Activated T-helper 1 cell treated with anti-CD3 and anti-CD28 coated beads, Interleukin-12 subunit alpha, Interleukin-12 subunit beta, Interleukin-2, Interleukin-4 antibody, amounts not matched to agents 30 ng/mL and 10 ng/mL and 1 ng/mL, durations not matched to agents 14 hours and 24 hours and 36 hours (primary cell): ENCODE measurements around the gene CD151. TPM values are rescaled to one million over a fixed set of nuclear protein-coding genes. Genes with fewer than 3 reads are reported as not detected.

ENCODE experiments used
- DNase-seq: peaks from one replicate; pipeline ENCODE4 v3.0.0; 2021; ENCODE audit warnings: low spot score
- H3K27ac Mint-ChIP-seq: one replicate; pipeline ENCODE4 v1.8.0; 2021; ENCODE audit warnings: mild to moderate bottlenecking, mixed read lengths
- H3K27me3 Mint-ChIP-seq: one replicate; pipeline ENCODE4 v1.8.0; 2022; ENCODE audit warnings: mild to moderate bottlenecking, moderate library complexity, mixed read lengths; ENCODE audit not compliant: insufficient read depth
- H3K36me3 Mint-ChIP-seq: one replicate; pipeline ENCODE4 v1.8.0; 2021; ENCODE audit warnings: low read depth, mixed read lengths
- H3K4me1 Mint-ChIP-seq: one replicate; pipeline ENCODE4 v1.8.0; 2021; ENCODE audit warnings: low read depth, mixed read lengths
- H3K4me3 Mint-ChIP-seq: one replicate; pipeline ENCODE4 v1.8.0; 2021; ENCODE audit warnings: mild to moderate bottlenecking, moderate library complexity, mixed read lengths
- H3K9me3 Mint-ChIP-seq: one replicate; pipeline ENCODE4 v1.8.0; 2021; ENCODE audit warnings: mixed read lengths
- intact Hi-C: fragments of 100-400 bp; cut with micrococcal nuclease; formaldehyde crosslinking; loops from one replicate; pipeline ENCODE4 v1.15.1; 2024
- total RNA-seq: library from RNA; stranded (reverse); gene quantifications from 2 replicates; pipeline ENCODE4 v1.2.3, GENCODE V29; 2022

CD151 gene
- total RNA-seq, 1 donor from 2014 or later, result 80.6 TPM

DNA sequence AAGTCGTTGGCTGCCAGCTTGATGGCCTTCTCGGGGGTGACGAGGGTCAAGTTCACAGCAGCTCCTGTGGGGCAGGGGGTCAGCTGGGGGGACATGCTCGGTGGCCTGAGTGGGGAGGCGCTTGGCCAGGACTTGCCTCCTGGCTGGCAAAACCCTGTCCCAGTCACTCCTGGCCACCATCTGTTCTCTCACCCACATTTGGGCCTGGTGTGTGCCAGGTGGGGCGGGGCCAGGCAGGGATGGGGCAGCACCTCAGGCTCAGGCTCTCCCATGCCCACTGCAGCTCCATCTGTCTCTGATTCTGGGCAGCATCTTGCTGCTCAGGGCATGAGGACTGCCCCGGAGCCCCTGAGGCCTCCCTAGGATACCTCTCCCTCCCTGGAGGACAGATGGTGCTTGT is 39.2 kb upstream of the CD151 start:
- Mint-ChIP-seq H3K4me1 (peaks cover 4% of the 10 kb centered on the region), H3K27me3 (no peaks in the 10 kb centered on the region), H3K36me3 (peaks cover 6% of the 10 kb centered on the region), H3K4me3 (peak overlapping the region; percentile 59), H3K27ac (no peak overlapping the region), H3K9me3 (no peaks in the 10 kb centered on the region)
- DNase-seq, result no peak
- intact Hi-C loops, result no loop called here

DNA sequence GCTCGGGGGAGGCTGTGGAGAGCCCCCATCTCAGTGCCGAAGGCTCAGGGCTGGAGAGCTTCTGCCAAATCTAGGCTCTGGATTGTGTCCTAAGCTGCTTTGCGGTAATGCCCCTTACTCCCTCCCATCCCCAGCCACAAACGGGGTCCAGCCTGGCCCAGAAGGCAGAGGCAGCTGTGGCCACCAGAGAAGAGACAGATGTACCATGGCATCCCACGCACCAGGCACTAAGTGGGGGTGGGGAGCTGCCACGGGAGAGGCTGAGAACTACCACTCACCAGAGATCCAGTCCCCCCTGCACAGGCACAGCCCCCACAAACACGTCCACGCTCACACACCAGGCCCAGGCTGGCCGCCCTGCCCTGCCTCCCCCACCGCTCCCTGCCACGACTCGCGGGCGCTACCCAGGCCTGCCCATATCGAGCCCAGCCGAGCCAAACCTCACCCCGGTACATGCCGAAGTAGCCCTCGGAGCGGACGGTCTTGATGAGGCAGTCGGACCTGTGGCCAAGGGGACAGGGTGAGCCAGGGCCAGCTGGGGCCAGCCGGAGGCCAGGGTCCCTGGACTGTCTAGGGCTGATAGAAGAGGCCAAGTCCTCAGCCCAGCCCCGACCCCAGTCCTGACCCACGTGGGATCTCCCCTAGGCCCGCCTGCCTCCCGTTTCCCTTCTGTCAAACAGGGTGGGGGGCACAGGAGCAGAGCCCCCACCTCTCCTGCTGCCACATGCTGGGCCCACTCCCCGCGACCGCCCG is 38.6 kb upstream of the CD151 start:
- intact Hi-C loops, result no loop called here
- peaks cover 4% of the 10 kb centered on the region for H3K4me1 Mint-ChIP-seq
- H3K4me3 Mint-ChIP-seq, result peak overlapping the region; percentile 59
- H3K27me3 Mint-ChIP-seq, result no peaks in the 10 kb centered on the region
- no peak overlapping the region for H3K27ac Mint-ChIP-seq
- DNase-seq, result no peak
- no peaks in the 10 kb centered on the region for H3K9me3 Mint-ChIP-seq
- peaks cover 6% of the 10 kb centered on the region for H3K36me3 Mint-ChIP-seq

DNA sequence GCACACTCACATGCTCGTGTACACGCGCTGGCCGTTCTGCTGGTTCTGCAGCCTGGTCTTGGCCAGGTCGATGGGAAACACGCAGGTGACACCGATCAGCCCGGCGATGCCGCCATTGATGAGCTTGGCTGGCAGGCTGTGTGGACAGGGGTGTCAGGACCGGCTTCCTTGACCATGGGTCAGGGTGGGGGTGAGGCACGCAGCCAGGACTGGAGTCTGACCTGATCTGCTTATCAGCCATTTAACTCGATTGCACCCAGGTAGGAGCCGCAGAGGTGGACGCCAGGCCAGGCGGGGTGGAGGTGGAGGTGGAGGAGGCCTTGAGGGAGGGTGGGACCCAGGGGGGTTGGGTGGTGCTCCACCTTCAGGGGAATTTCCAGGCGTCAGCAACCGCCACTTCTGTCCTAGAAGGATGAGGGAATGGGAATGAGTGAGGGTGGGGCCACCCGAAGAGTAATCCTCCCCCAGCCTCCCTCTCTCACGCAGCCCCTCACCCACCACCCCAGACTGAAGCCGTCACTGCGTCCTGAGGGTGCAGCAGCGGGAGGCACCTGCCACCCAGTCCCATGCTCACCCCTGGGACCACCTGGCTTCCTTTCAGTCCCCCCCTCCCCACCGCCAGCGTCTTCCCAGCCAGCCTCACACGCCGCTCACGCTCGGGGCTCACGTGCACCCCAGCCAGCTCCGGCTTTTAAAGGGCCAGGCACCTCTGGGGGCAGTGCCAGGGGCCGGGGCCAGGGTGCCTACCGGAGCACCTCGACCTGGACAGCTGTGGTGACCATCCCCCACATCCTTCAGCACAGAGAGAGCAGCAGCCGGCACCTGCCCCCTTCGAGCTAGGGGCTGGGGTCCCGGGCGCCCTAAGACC is 37.8 kb upstream of the CD151 start:
- intact Hi-C loops, result loop anchor here (5.0 kb wide), 3 partner anchors 98 to 528 kb away; partner anchors contain the start of genes DEAF1, IRF7 and TMEM80
- H3K27me3 Mint-ChIP-seq, result no peaks in the 10 kb centered on the region
- H3K4me3 Mint-ChIP-seq, result peak overlapping the region; percentile 93
- no peak for DNase-seq
- peaks cover 6% of the 10 kb centered on the region for H3K36me3 Mint-ChIP-seq
- no peaks in the 10 kb centered on the region for H3K9me3 Mint-ChIP-seq
- H3K27ac Mint-ChIP-seq, result no peak overlapping the region
- peaks cover 4% of the 10 kb centered on the region for H3K4me1 Mint-ChIP-seq

DNA sequence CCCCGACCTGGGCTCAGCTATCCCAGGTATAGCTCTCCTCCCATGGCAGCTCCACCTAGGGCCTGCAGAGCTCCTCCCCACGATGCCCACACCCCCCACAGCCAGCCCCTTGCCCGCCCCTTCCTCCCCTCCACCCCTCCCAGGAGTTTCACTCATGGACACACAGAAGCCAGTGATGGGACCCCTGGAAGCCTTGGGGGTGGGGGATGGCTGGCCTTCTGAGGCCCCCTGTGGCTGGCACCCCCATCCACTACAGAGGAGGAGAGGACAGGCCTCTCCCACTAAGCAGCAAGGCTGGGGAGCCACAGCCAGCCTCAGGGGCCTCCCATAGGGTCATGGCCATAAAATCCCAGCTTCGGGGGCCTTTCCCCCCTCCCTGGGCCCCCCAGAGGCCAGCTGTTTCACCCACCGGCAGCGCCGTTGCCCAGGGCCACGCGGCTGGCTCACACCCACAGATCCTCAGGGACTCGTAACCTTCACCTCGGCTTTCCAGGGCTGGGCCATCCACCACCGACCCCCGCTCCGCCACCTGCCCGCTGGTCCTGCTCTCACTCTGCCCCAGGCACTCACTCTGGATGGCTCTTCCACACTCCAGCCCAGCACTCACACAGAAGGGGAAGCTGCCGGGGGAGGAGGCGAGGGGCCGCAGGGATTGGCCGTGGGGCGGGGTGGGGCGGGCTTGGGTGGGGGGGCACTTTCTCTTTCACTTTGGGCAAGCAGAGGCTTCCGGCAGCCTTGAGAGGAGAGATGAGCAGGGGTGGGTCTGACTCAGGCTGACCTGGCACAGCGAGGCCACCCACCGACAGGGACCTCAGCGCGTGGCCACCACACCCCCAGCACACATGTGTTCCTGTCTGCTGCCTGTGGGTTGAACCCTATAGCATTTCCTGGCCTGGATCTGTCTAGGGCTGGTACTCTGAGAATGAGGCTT is 36.9 kb upstream of the CD151 start:
- Mint-ChIP-seq H3K27ac (peak overlapping the region; percentile 83), H3K4me1 (peaks cover 4% of the 10 kb centered on the region), H3K9me3 (no peaks in the 10 kb centered on the region), H3K4me3 (peak overlapping the region; percentile 93), H3K36me3 (peaks cover 6% of the 10 kb centered on the region), H3K27me3 (no peaks in the 10 kb centered on the region)
- intact Hi-C loops, result loop anchor here (1.0 to 5.0 kb wide), 11 partner anchors 9 to 529 kb away; partner anchors contain the start of genes CHID1, DEAF1, GATD1 and IRF7
- DNase-seq, result peak; percentile 74

DNA sequence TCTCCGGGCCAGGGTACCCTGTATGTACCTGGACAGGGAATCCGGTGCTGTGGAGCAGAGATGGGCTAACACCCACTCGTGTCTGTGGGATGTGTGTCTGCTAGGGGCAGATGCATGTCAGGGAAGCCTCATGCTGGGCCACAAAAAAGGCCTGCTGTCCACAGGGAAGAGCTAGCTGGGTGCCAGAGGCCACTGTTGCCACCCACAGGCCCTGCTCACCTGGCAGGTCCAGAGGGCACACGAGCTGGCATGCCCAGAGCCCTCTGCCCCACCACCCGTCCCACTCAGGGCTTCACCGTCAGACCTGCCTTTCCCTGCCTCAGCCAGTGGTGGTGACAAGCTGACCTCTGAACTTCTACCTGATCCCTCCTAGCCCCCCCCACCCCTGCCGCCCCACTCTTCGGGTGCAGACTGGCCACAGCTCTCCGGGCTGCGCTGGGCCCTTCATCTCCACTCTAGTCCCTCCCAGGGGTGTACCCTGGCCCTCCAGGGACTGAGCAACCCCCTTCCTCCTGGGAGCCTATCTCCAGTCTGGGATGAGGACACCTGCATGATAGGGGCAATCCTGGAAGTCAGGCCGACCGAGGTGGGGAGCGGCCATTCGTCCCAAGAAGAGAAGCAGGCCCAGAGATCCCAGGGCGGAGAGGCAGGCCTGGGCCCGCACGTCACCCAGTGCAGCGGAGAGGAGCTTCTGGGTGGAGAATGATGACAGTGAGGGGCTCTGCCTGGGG is 36.0 kb upstream of the CD151 start:
- H3K4me1 Mint-ChIP-seq, result peaks cover 4% of the 10 kb centered on the region

DNA sequence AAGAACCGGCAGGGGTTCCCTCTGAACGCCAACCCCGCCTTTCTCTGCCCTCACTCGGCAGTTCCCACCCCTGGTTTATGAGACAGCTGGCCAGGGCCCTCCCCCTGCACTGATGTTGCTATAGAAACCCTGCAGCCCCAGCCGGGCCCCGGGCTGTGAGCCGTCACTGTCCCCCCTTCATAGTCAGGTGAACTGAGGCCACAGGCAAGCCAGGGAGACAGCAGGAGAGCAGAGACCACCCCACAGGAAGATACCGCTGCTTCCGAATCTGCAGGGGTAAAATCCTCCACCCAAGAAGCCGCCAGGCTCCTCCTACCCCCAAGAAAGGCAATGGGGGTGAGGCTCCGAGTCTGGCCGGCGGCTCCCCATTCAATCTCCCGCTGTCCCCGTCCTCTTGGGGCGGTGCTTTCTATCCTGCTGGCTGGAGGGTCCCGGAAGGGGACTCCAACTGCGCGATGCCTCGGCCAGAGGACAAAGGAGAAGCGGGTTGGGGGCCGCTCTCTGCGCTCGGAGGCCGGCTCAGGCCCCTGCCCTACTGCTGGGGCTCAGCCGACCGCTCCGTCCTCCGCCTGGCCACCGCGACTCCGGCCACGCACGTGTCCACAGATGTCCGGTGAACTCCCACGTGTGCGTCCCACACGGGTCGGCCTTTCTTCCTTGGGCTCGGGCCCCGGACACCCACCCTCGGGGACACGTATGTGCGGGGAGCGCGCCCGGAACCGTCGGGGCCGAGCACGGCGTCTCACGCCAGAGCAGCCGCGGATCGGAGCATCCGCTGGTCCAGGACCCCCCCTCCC is 35.3 kb upstream of the CD151 start:
- Mint-ChIP-seq H3K27me3 (no peaks in the 10 kb centered on the region), H3K4me3 (peak overlapping the region; percentile 93), H3K9me3 (no peaks in the 10 kb centered on the region), H3K36me3 (peaks cover 6% of the 10 kb centered on the region), H3K27ac (peak overlapping the region; percentile 82), H3K4me1 (peaks cover 4% of the 10 kb centered on the region)
- intact Hi-C loops, result loop anchor here (1.0 to 5.0 kb wide), 7 partner anchors 12 to 530 kb away; partner anchors contain the start of genes CHID1, DEAF1, IRF7 and RNH1
- peak; percentile 68 for DNase-seq

More for the DNA sequence above, 36.0 kb upstream of the CD151 start:
- no peak for DNase-seq
- H3K27ac Mint-ChIP-seq, result peak overlapping the region; percentile 83
- no peaks in the 10 kb centered on the region for H3K27me3 Mint-ChIP-seq
- H3K9me3 Mint-ChIP-seq, result no peaks in the 10 kb centered on the region
- intact Hi-C loops, result loop anchor here (1.0 to 5.0 kb wide), 12 partner anchors 9 to 529 kb away; partner anchors contain the start of genes CHID1, DEAF1, GATD1 and IRF7
- H3K36me3 Mint-ChIP-seq, result peaks cover 6% of the 10 kb centered on the region
- H3K4me3 Mint-ChIP-seq, result peak overlapping the region; percentile 93

DNA sequence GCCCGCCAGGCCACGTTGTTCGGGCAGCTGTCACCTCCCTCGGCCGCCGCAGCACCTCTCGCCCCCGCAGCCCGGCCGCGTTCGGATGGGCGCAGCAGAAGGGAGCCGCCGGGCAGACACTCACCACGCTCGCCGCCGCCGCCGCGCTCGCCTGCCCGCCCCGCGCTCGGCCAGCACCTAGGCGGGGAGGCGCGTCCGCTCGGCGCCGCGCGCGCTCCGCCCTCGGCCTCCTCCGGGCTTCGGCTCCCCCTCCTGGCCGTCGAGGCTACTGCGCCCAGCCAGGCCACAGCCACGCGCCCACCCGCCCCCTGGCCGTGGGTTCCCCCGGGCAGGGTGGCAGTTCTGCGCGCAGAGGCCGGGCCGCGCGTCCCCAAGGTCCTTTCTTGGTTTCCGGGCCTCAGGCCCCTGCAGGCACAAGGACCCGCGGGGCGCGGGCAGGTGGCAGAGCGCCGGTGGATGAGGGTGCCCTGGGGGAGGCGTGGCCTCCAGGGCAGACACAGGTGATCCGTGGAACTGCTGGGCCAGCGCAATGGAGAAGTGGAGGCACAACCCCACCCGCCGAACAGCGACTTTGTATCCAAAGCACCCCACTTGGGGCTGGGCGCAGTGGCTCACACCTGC is 34.5 kb upstream of the CD151 start, which contains the start of gene SLC25A22:
TSS of gene SLC25A22 (minus strand) at position 189 of the 621 bp plus-strand sequence. CDS start 3,275 bp downstream, outside the sequence.
- H3K4me1 Mint-ChIP-seq, result peaks cover 4% of the 10 kb centered on the region
- no peaks in the 10 kb centered on the region for H3K27me3 Mint-ChIP-seq
- H3K4me3 Mint-ChIP-seq, result peak within 1 kb of the TSS; percentile 93
- peak within 1 kb of the TSS; percentile 82 for H3K27ac Mint-ChIP-seq
- peak; percentile 84 for DNase-seq
- H3K9me3 Mint-ChIP-seq, result no peaks in the 10 kb centered on the region
- intact Hi-C loops, result loop anchor here (5.0 kb wide), 3 partner anchors 101 to 531 kb away; partner anchors contain the start of genes DEAF1, IRF7 and TMEM80
- H3K36me3 Mint-ChIP-seq, result peaks cover 5% of the 10 kb centered on the region

DNA sequence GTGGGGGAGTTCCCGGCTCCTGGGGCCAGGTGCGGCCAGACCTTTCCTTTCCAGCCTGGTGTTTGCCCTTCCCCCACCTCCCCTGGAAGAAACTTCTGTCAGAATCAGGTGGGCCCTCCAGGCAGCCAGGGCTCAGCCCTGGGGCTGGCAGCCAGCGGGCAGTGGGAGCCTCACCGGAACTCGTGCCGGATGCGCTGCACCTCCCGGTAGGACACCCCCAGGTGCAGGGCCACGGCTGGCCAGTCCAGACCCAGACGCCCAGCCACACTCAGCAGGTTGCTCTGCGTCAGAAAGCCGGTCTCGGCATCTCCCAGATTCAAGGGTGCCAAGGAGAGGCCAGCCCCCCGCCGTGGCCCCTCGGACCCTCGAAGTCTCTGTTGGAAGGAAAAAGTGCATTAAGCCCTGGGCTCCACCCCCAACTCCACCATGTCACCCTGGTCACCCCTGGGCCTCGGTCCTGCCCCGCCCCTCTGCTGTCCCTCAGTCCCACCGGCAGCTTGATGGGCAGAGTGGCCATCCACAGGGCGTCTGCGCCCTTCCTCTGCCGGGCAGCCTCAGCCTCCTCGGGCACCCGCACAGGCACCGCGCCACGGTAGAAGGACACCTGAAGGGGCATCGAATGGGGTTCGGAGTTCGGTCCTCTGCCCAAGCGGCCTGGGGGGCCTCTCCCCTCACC is 33.0 kb upstream of the CD151 start:
- peaks cover 4% of the 10 kb centered on the region for H3K4me1 Mint-ChIP-seq
- no peak for DNase-seq
- no peaks in the 10 kb centered on the region for H3K27me3 Mint-ChIP-seq
- H3K27ac Mint-ChIP-seq, result no peak overlapping the region
- no peaks in the 10 kb centered on the region for H3K9me3 Mint-ChIP-seq
- H3K4me3 Mint-ChIP-seq, result no peak overlapping the region
- intact Hi-C loops, result loop anchor here (5.0 kb wide), 3 partner anchors 102 to 532 kb away; partner anchors contain the start of genes DEAF1, IRF7 and TMEM80
- peaks cover 2% of the 10 kb centered on the region for H3K36me3 Mint-ChIP-seq

DNA sequence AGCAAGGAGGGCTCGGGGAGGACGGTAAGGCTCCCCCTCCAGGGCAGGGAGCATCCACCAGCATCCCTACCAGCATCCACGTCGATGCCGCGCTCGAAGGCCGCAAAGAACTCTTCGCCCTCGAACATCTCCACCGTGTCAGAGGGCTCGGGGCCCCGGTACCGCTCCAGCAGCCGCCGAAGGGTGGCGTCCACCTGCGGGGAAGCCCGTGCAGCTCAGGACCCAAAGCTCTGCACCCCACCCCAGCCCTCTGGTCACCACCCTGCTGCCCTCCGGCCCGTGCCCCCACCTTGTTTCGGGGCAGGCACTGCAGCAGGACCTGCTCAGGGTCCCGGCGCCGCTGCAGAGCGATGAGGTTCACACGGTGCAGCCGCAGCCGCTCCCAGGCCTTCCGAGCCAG is 32.3 kb upstream of the CD151 start:
- no peaks in the 10 kb centered on the region for H3K9me3 Mint-ChIP-seq
- no peak overlapping the region for H3K27ac Mint-ChIP-seq
- H3K36me3 Mint-ChIP-seq, result peaks cover 2% of the 10 kb centered on the region
- peak overlapping the region; percentile 19 for H3K4me3 Mint-ChIP-seq
- DNase-seq, result no peak
- peaks cover 4% of the 10 kb centered on the region for H3K4me1 Mint-ChIP-seq
- no peaks in the 10 kb centered on the region for H3K27me3 Mint-ChIP-seq
- intact Hi-C loops, result no loop called here

DNA sequence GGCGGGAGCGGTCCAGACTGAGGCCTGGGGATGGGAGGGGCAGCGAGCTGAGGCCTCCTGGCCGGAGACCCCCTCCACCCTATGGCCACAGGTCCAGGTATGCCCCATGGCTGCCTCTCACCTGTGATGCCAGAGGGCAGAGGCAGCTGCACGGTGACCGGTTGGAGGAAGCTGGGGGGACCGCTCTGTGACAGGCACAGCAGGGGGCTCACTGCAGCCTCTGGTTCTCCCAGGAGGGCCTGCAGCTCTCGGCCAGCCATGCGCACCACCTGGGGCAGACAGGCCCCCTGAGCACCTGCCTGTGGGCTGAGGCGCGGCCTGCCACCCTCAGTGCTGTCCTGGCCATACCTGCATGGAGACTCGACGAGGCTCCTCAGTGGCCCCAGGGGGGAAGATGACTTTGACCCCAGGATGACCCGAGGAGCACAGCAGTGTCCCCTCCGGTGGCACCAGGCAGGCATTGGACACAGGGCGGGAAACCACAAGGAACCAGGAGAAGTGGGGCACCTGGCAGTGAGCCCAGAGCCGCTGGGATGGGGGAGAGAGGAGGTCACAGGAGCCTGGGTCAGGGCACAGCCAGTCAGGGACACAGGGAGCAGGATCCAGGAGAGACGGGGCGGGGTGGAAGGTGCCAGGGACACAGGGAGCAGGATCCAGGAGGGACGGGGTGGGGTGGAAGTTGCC is 31.5 kb upstream of the CD151 start:
- intact Hi-C loops, result no loop called here
- Mint-ChIP-seq H3K4me3 (no peak overlapping the region), H3K27me3 (no peaks in the 10 kb centered on the region), H3K9me3 (no peaks in the 10 kb centered on the region), H3K27ac (peak overlapping the region; percentile 44), H3K36me3 (no peaks in the 10 kb centered on the region), H3K4me1 (peaks cover 3% of the 10 kb centered on the region)
- no peak for DNase-seq
